ENCODE measurements around the gene MAP3K20. TPM values are rescaled to one million over a fixed set of nuclear protein-coding genes. Genes with fewer than 3 reads are reported as not detected.

Gene MAP3K20
- total RNA-seq, 1 experiment from 2014 or later = 15.2 TPM

DNA sequence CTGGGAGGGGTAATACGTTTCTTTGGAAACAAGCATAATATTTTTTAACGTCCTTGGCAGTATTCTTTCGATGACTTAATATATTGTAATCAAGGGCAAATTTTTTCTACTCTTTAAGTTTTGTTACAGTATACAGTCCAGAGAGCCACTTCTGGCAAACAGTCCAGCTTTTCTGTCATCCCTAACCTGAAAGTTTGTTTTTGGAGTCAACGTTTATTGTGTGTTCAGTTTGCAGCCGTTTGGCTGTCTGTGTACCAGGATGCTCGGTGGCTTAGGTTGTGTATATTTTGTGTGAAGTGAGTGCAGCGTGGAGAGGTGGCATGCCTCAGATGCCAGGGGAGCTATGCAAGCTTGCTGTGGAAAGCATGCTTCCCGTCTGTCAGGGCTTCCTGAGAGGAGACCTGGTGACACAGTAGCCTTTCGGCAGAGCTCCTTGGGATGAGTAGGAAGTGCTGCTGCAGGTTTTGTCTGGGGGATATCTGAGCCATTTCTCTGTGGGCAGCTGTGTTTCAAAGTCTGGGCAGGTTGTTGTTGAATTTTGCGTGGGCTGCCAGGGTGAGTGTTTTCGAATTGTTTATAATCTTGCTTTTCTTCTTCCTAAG is 14.7 kb downstream of the MAP3K20 start (continued):
- TF ChIP-seq, protein P1, sequence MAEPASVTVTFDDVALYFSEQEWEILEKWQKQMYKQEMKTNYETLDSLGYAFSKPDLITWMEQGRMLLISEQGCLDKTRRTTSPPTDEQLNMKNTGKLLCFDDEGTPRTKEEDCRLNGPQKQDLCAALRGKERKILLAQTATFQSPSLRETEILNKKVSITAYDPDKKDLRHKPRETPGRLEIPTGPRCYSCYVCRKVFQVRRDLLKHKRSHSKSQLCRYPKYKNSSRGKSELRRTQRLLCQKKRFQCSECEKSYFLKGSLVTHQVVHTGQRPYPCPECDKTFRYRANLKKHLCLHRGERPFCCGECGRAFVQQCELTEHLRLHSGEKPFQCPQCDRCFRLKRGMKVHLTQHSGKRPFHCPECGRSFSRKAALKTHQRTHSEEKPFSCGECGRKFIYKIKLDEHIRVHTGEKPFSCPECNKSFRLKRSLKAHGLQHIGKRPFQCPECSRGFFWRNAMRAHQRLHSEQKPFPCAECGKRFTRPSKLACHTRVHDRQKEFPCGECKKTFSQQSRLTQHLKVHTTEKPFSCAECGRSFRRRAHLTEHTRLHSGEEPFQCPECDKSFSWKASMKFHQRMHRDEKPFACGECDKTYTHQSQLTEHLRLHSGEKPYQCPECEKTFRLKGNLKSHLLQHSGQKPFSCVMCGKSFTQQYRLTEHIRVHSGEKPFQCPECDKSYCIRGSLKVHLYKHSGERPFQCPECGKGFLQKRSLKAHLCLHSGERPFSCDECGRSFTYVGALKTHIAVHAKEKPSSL (CRISPR knock-in tag; conservative IDR thresholded peaks at IDR 0.05) = no peak
- no peak for TF ChIP-seq RORB (CRISPR knock-in tag; IDR thresholded peaks at IDR 0.05)
- TF ChIP-seq KAT7 (CRISPR knock-in tag; IDR thresholded peaks at IDR 0.05; ENCODE audit: borderline replicate concordance) = no peak
- TF ChIP-seq SOX15 (CRISPR knock-in tag; IDR thresholded peaks at IDR 0.05) = no peak
- no peak for TF ChIP-seq ZNF121 (CRISPR knock-in tag; IDR thresholded peaks at IDR 0.05)
- TF ChIP-seq, protein P2, sequence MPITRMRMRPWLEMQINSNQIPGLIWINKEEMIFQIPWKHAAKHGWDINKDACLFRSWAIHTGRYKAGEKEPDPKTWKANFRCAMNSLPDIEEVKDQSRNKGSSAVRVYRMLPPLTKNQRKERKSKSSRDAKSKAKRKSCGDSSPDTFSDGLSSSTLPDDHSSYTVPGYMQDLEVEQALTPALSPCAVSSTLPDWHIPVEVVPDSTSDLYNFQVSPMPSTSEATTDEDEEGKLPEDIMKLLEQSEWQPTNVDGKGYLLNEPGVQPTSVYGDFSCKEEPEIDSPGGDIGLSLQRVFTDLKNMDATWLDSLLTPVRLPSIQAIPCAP (CRISPR knock-in tag; IDR thresholded peaks at IDR 0.05) = no peak
- TF ChIP-seq, protein P3, sequence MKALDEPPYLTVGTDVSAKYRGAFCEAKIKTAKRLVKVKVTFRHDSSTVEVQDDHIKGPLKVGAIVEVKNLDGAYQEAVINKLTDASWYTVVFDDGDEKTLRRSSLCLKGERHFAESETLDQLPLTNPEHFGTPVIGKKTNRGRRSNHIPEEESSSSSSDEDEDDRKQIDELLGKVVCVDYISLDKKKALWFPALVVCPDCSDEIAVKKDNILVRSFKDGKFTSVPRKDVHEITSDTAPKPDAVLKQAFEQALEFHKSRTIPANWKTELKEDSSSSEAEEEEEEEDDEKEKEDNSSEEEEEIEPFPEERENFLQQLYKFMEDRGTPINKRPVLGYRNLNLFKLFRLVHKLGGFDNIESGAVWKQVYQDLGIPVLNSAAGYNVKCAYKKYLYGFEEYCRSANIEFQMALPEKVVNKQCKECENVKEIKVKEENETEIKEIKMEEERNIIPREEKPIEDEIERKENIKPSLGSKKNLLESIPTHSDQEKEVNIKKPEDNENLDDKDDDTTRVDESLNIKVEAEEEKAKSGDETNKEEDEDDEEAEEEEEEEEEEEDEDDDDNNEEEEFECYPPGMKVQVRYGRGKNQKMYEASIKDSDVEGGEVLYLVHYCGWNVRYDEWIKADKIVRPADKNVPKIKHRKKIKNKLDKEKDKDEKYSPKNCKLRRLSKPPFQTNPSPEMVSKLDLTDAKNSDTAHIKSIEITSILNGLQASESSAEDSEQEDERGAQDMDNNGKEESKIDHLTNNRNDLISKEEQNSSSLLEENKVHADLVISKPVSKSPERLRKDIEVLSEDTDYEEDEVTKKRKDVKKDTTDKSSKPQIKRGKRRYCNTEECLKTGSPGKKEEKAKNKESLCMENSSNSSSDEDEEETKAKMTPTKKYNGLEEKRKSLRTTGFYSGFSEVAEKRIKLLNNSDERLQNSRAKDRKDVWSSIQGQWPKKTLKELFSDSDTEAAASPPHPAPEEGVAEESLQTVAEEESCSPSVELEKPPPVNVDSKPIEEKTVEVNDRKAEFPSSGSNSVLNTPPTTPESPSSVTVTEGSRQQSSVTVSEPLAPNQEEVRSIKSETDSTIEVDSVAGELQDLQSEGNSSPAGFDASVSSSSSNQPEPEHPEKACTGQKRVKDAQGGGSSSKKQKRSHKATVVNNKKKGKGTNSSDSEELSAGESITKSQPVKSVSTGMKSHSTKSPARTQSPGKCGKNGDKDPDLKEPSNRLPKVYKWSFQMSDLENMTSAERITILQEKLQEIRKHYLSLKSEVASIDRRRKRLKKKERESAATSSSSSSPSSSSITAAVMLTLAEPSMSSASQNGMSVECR (CRISPR knock-in tag; IDR thresholded peaks at IDR 0.05; ENCODE audit: borderline replicate concordance) = no peak
- TF ChIP-seq ZNF423 (CRISPR knock-in tag; IDR thresholded peaks at IDR 0.05) = no peak
- no peak for TF ChIP-seq ZNF219 (CRISPR knock-in tag; IDR thresholded peaks at IDR 0.05; ENCODE audit: borderline replicate concordance)
- TF ChIP-seq, protein P4, sequence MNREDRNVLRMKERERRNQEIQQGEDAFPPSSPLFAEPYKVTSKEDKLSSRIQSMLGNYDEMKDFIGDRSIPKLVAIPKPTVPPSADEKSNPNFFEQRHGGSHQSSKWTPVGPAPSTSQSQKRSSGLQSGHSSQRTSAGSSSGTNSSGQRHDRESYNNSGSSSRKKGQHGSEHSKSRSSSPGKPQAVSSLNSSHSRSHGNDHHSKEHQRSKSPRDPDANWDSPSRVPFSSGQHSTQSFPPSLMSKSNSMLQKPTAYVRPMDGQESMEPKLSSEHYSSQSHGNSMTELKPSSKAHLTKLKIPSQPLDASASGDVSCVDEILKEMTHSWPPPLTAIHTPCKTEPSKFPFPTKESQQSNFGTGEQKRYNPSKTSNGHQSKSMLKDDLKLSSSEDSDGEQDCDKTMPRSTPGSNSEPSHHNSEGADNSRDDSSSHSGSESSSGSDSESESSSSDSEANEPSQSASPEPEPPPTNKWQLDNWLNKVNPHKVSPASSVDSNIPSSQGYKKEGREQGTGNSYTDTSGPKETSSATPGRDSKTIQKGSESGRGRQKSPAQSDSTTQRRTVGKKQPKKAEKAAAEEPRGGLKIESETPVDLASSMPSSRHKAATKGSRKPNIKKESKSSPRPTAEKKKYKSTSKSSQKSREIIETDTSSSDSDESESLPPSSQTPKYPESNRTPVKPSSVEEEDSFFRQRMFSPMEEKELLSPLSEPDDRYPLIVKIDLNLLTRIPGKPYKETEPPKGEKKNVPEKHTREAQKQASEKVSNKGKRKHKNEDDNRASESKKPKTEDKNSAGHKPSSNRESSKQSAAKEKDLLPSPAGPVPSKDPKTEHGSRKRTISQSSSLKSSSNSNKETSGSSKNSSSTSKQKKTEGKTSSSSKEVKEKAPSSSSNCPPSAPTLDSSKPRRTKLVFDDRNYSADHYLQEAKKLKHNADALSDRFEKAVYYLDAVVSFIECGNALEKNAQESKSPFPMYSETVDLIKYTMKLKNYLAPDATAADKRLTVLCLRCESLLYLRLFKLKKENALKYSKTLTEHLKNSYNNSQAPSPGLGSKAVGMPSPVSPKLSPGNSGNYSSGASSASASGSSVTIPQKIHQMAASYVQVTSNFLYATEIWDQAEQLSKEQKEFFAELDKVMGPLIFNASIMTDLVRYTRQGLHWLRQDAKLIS (CRISPR knock-in tag; IDR thresholded peaks at IDR 0.05; ENCODE audit: borderline replicate concordance) = no peak

DNA sequence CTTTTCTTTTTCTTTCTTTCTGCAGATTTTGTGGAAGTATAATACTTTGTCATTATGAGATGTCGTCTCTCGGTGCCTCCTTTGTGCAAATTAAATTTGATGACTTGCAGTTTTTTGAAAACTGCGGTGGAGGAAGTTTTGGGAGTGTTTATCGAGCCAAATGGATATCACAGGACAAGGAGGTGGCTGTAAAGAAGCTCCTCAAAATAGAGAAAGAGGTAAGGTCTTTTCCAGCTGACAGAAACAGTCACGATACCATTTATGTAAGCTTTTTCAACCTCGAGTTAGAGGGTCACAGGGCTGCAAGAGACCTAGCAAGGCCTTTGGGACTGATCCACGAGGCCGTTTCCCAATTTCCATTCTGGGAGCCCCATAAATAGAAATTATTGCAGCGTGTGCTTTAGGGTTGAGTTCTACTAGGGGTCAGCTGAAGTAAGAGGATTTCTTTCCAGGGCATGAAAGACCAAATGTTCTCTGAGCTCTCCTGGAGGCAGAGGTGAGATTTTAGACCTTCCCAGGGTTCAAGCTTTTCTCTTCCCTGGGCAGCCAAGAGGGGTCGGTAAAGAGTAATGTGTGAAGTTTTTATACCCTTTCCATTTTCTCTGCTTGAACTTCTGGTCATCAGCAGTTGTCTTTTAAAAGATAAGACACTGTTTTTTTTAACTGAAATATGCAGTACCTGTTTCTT is 15.5 kb downstream of the MAP3K20 start:
- DNase-seq (ENCODE audit: low spot score) = no peak
- H3K9me3 Mint-ChIP-seq = no peaks in the 10 kb centered on the region
- H3K36me3 Mint-ChIP-seq = no peaks in the 10 kb centered on the region
- TF ChIP-seq, protein P4 (CRISPR knock-in tag; IDR thresholded peaks at IDR 0.05; ENCODE audit: borderline replicate concordance) = no peak
- TF ChIP-seq, protein P5, sequence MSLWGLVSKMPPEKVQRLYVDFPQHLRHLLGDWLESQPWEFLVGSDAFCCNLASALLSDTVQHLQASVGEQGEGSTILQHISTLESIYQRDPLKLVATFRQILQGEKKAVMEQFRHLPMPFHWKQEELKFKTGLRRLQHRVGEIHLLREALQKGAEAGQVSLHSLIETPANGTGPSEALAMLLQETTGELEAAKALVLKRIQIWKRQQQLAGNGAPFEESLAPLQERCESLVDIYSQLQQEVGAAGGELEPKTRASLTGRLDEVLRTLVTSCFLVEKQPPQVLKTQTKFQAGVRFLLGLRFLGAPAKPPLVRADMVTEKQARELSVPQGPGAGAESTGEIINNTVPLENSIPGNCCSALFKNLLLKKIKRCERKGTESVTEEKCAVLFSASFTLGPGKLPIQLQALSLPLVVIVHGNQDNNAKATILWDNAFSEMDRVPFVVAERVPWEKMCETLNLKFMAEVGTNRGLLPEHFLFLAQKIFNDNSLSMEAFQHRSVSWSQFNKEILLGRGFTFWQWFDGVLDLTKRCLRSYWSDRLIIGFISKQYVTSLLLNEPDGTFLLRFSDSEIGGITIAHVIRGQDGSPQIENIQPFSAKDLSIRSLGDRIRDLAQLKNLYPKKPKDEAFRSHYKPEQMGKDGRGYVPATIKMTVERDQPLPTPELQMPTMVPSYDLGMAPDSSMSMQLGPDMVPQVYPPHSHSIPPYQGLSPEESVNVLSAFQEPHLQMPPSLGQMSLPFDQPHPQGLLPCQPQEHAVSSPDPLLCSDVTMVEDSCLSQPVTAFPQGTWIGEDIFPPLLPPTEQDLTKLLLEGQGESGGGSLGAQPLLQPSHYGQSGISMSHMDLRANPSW (CRISPR knock-in tag; conservative IDR thresholded peaks at IDR 0.05; ENCODE audit: low read depth) = no peak
- TF ChIP-seq, protein P6, sequence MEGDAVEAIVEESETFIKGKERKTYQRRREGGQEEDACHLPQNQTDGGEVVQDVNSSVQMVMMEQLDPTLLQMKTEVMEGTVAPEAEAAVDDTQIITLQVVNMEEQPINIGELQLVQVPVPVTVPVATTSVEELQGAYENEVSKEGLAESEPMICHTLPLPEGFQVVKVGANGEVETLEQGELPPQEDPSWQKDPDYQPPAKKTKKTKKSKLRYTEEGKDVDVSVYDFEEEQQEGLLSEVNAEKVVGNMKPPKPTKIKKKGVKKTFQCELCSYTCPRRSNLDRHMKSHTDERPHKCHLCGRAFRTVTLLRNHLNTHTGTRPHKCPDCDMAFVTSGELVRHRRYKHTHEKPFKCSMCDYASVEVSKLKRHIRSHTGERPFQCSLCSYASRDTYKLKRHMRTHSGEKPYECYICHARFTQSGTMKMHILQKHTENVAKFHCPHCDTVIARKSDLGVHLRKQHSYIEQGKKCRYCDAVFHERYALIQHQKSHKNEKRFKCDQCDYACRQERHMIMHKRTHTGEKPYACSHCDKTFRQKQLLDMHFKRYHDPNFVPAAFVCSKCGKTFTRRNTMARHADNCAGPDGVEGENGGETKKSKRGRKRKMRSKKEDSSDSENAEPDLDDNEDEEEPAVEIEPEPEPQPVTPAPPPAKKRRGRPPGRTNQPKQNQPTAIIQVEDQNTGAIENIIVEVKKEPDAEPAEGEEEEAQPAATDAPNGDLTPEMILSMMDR (IDR thresholded peaks at IDR 0.05) = peak; percentile 35; the same call in 1 of the 2 replicates
- no peak for TF ChIP-seq ZNF671 (CRISPR knock-in tag; IDR thresholded peaks at IDR 0.05)
- TF ChIP-seq CREB1 (CRISPR knock-in tag; IDR thresholded peaks at IDR 0.05) = no peak
- peaks cover 30% of the 10 kb centered on the region for H3K4me1 Mint-ChIP-seq
- H3K27ac Mint-ChIP-seq = no peak overlapping the region
- peak; percentile 65 for ATAC-seq
- H3K4me3 Mint-ChIP-seq = no peak overlapping the region
- POLR2A ChIA-PET = no interaction called here
- no peaks in the 10 kb centered on the region for H3K27me3 Mint-ChIP-seq (ENCODE audit: low read depth)
- CTCF ChIA-PET = interaction anchor here (0.5 to 2.7 kb wide), 36 partner anchors 8 to 926 kb away, joined by 3 to 26 read pairs (median 5); no protein-coding TSS in a partner anchor

All from WTC11 (cell line).